AG09309 (cell line): ENCODE results near the gene RNF115.

Source experiments
- DNase-seq: peaks from one replicate; pipeline ENCODE4 v3.0.0-alpha.2; 2010; ENCODE audit warnings: low read depth
- H3K4me3 ChIP-seq: 2 replicates; pipeline ENCODE4 v1.5.1; 2011; ENCODE audit warnings: mild to moderate bottlenecking, low read depth, low read length, moderate library complexity; ENCODE audit not compliant: control insufficient read depth
- CTCF ChIP-seq: IDR thresholded peaks from 2 replicates; pipeline ENCODE4 v1.5.1; 2011; ENCODE audit warnings: mild to moderate bottlenecking, low read depth, low read length, inconsistent platforms; ENCODE audit not compliant: insufficient read depth, control insufficient read depth; ENCODE audit errors: missing control alignments

RNF115 gene

GRCh38 chr1:145823565-145824498, at the start of gene RNF115, which contains the start of gene POLR3C:
Gene RNF115, minus strand, starts transcription at chr1:145824095. Its CDS starts 222 bp downstream, at chr1:145823873.
Gene POLR3C, plus strand, starts transcription at chr1:145824200. Its CDS starts 1,577 bp downstream, at chr1:145825777.
- DNase-seq: peak; percentile 64
- no peak for TF ChIP-seq CTCF
- peak within 1 kb of the TSS; percentile 63 for H3K4me3 ChIP-seq

GRCh38 chr1:145871994-145872924, 48.4 kb upstream of the RNF115 start:
- no peak for DNase-seq
- H3K4me3 ChIP-seq: peak overlapping the region; percentile 35
- no peak for TF ChIP-seq CTCF

- DNase-seq: no peak
- no peak overlapping the region for H3K4me3 ChIP-seq
- TF ChIP-seq CTCF: no peak
Measured at GRCh38 chr1:145868232-145868631, 44.3 kb upstream of the RNF115 start.

GRCh38 chr1:145863282-145864018, 39.6 kb upstream of the RNF115 start:
- no peak for TF ChIP-seq CTCF
- no peak for DNase-seq
- no peak overlapping the region for H3K4me3 ChIP-seq

GRCh38 chr1:145859491-145860023, 35.7 kb upstream of the RNF115 start:
- H3K4me3 ChIP-seq: peak overlapping the region; percentile 61
- TF ChIP-seq CTCF: no peak
- peak; percentile 45 for DNase-seq
